GM18870 (cell line): Measurements from ENCODE around the gene PCBD2.
"Not testable (repeated sequence)": the region's sequence is repeated elsewhere in the genome, so short reads cannot be mapped to it uniquely, and the experiment has no call there.

Experiments used
- ATAC-seq: cut with Tn5 transposase; IDR thresholded peaks from one replicate; pipeline ENCODE4 v1.9.1; 2021; ENCODE audit warnings: moderate library complexity; ENCODE audit not compliant: unreplicated experiment

The PCBD2 gene

DNA sequence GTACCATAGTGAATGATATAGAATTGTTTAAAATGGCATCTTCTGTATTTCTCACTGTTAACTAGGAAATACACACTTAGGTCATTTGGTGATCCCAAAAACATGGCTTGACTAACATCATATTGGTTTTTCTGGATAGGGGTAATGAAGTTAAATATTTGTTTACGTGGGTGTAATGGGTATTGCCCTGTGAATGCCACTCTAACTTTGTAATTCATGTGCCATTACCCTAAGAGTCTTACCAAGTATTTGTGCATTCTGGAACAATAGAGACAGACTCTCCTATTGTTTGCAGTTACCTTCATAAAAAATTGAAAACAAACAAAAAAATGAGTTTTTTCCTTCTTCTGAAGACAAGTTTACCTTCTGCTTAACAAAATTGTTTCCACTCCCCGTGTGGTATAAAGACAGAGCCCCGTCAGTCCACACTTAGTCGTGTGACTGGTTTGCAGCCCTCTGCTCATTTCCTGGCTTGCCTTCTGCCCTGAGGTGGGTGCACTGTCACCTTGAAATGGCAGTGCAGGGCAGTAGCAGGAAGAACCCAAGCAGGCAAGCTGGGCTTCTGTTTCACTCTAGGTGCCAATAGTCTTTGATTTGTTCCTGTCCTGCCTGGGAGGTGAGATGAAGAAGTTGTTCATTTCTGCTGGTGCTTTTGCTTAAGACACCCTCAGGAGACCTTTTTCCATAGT, 53.1 kb downstream of the PCBD2 start:
- ATAC-seq = no peak

DNA sequence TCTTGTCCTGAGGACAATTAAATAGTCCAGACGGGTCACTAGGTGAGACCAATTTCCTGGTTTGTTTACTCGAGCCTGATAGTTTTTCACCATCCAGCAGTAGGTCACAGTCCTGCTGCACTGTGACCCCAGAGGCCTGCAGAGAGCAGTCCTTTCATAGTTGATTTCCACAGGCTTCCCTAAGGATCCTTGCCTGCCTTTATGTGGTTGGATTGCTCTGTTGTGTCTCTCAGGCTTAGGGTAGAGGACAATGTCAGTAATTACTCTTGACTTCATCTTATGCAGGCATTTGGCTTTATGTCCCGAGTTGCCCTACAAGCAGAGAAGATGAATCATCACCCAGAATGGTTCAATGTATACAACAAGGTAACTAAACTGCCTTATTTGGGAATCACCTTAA, 53.8 kb downstream of the PCBD2 start:
- no peak for ATAC-seq

DNA sequence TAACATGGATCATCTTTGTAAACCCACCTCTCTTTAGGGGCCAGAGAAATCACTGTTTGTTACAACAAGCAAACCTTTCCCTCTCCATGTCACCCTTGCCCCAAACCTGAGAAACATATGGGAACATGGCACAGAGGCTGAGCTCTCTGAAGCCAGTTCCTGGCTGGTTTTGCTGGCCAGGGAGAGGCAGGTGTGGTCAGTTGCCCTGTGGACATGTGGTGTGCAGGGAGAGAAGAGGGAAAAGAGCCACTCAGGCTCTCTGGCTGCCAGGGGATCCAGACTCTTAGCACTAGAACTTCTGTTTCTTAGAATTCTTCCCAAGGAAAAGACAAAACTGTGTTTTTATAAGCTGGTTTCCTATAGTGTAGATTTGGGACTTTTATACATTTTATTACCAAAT, 58.2 kb downstream of the PCBD2 start:
- no peak for ATAC-seq

DNA sequence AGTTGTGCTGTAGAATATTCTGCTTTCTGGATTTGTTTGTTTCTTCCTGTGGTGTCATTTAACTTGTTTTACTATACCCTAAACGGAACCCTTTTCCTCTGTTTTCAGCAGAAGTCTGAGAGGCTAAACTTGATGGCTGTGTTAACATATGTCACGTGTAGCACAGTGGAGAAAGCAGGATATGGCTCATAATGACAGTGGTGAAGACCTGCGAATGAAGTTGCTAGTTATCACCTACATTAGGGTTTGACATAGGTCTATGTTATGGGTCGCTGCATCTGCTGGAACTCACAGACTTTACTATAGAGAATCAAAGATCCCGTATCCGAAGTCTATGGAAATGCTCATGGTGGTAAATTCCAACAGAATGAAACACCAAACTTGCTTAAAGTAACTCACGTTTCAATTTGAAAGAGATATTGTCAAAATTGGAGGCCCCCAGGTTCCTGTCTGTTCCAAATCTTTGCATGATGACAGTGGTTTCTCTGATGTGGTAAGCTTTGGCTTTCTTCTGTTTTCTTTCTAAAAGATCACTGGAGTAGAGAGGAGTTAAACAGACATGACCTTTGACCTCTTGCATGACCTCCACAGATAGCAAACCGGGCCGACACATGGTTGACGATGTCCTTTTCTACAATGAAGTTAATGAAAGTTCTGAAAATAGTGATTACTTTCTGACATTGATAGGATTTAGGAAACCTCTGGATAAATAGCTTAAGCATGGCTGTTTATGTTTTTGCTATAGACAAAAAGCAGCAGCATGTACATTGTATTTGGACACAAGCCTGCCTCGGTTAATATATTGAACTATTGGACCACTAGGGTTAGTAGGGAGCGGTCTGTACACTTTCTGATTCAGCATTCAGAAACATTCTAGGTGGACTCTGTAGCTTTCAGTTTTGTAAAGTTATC, 59.7 kb downstream of the PCBD2 start:
- no peak for ATAC-seq

DNA sequence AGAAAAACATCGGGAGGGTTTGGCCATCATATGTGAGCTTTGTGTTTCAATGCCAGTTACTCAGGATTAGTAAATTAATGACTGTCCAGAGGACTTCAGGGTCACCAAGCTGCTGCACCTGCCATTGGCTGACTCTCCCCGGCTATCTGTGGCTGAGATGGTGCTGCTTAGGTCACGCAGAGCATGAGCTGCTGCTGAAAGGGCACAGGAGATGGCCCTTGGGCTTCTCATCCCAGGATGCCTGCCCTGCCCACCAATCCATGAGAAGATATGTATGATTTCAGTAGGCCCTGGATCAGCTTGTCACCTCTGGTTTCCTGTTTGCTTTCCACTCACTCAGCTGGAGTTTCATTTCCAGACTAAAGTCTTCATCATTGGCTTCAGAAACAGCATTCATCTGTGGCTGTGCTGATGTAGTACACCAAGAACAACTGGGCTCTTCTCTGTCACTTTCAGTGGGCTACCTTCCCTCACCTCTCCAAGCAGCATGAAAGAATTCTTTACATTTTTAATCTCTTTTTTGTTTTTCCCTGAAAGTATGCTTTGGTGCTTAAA, 60.4 kb downstream of the PCBD2 start:
- ATAC-seq = no peak

DNA sequence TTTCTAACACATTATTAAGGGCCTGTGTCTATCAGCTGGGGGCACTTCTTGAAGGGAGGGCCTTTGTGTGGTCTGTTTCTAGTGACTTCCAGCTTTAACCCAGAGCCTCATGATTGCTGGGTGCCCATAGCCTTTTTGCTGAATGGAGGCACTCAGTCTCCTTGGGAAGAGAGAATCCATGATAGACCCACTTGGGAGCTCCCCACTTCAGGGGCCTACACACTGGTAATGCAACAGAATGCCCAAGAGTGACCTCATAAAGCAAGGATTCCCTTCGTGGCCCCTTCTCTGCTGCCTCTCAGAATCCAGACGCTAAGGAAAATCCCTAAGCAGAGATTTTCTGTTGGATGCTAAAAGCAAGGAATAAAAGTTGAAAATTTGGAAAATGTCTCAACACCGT, 62.7 kb downstream of the PCBD2 start, which contains the start of gene CATSPER3:
Gene CATSPER3, plus strand, starts transcription at position 301 of the 400 bp plus-strand sequence. Its CDS starts 85 bp downstream, at position 386.
- ATAC-seq = no peak

DNA sequence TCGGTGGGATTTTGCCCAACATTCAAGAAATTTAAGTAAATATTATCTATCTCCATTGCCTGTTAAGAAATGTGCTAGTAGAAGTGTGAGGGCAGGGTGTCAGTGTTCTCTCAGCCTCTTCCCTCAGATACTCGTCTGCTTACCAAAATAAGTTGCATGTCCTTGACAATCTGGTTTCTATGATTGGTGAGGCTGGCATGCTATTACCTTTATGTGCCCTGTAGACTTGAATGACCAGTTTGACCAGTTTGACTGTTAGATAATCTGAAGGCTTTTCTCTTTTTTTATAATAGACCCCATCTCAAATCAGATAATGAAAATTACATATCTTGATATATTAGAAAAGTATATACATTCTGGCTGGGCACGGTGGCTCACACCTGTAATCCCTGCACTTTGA, 63.1 kb downstream of the PCBD2 start:
- ATAC-seq = no peak

DNA sequence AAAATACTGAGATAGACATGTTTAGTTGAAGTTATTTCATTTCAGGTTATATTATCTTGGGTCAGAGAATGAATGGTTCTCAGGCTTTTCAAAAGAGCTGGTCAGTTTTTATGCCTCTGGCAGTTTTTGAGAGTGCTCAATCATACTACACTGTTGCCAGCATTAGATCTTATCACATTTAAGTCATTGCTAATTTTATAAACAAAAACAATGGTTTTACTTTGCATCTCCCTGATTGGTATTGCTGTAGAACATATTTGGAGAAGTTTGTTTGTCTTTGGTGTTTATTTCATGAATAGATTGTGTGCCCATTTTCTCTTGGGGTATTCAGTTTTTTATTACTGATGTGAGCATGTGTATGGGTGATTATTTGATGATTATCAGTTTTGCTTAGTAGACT, 64.2 kb downstream of the PCBD2 start:
- ATAC-seq = no peak

DNA sequence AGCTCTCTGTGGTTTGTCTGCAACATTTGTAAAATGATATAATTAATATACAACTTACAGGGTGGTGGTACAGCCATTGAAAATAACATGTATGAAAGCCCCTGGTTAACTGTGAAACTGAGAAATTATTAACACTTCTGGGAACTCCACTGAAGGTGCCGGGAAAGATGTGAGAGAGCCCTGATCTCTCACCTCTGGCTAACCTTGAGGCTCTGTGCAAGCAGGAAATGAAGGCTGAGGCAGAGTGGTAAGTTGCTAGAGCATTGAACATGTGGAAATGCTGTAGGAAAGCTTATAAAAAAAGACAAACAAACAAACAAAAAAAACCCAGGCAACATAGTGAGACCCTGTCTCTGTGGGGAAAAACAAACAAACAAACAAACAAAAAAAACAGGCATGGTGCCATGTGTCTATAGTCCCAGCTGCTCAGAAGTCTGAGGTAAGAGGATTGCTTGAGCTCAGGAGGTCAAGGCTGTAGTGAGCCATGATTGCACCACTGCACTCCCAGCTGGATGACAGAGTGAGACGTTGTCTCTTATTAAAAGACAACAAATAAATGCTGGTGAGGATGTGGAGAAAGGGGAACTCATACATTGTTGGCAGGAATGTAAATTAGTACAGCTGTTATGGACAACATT, 70.3 kb downstream of the PCBD2 start:
- ATAC-seq = no peak

DNA sequence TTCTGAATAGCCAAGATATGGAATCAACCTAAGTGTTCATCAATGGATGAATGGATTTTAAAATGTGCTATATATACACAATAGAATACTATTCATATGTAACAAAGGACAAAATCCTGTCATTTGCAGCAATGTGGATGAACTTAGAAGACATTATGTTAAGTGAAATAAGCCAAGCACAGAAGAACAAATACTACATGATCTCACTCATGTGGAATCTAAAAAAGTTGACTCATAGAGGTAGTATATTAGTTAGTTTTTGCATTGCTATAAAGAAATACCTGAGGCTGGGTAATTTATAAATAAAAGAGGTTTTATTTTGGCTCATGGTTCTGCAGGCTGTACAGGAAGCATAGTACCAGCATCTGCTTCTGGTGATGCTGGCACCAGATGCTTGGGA, 70.9 kb downstream of the PCBD2 start:
- no peak for ATAC-seq

DNA sequence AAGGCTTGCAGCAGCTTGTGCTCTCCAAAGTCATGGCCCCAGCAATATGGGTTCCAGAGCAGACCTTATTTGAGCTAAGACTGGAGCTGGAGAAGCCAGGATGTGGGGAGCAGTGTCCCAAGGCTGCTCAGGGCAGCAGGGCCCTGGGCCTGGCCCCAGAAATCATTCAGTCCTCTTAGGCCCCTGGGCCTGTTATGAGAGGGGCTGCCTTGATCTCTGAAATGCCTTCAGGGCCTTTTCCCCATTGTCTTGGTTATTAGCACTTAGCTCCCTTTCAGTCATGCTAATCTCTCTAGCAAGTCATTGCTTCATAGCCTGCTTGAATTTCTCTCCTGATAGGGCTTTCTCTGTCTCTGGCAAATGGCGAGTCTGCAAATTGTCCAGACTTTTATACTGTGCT, 71.9 kb downstream of the PCBD2 start:
- no peak for ATAC-seq

DNA sequence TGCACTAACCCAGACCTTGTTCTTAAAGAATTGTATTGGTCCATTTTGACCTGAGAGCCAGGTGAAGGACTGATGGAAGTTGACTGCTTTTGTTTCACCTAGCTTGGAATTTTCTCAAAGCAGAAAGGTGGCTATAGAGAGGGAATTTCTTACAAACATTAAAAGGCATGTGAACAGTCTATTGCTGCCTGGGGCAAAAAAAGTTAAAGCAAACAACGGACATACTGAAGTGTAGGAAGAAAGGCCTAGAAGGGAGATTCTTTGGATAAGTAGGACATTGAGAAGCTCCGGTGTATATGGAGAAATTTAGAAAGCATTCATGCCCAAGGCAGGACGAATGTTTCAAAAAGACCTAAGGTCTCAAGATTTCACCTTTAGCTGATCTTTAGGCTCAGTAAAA, 74.5 kb downstream of the PCBD2 start:
- ATAC-seq = no peak

DNA sequence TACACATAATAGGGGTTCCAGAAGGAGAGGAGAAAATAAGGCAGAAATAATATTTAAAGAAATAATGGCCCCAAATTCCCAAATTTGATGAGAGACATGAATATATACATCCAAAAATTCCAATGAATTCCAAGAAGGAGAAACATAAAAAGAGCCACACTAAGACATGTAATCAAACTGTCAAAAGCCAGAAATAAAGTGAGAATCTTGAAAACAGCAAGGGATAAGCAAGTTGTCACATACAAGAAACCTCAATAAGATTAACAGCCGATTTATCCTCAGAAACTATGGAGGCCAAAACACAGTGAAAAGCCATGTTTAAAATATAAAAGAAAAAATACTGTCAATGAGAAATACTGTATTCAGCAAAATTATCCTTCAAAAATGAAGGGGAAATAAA, 77.3 kb downstream of the PCBD2 start:
- ATAC-seq = no peak

DNA sequence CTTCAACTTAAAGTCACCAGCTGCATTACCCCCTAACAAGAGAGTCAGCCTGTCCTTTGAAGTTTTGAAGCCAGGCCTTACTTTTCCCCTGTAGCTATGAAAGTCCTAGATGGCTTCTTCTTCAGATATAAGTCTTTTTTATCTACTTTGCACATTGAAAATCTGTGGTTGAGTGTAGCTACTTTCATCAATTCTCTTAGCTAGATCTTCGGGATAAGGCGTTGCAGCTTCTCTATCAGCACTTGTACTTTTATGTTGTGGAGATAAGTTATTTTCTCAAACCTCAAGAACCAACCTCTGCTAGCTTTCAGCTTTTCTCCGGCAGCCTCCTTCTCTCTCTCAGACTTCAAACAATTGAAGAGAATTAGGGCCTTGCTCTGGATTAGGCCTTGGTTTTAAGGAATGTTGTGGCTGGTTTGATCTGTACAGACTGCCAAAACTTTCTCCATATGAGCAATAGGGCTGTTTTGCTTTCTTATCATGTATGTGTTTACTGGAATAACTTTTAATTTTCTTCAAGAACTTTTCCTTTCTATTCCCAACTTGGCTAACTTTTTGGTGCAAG, 84.4 kb downstream of the PCBD2 start:
- no peak for ATAC-seq

DNA sequence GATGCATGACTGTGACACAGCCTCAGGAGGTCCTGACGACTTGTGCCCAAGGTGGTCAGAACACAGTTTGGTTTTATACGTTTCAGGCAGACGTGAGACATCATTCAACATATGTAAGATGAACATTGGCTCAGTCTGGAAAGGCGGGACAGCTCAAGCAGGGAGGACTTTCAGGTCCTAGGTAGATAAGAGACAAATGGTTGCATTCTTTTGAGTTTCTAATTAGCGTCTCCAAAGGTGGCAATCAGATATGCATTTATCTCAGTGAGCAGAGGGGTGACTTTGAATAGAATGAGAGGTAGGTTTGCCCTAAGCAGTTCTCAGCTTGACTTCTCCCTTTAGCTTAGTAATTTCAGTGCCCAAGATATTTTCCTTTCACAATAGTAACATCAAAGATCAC, 85.3 kb downstream of the PCBD2 start:
- ATAC-seq = not testable (repeated sequence)

DNA sequence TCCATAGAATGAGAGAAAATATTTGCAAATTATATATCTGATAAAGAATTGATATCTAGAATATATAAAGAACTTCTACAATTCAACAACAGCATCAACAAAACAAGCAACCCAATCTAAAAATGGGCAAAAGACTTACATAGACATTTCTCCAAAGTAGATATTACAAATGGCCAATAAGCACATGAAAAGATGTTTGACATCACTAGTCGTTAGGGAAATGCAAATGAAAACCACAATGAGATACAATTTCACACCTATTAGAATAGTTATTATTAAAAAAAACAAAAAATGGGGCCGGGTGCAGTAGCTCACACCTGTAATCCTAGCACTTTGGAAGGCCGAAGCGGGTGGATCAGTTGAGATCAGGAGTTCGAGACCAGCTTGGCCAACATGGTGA, 87.2 kb downstream of the PCBD2 start:
- ATAC-seq = no peak

DNA sequence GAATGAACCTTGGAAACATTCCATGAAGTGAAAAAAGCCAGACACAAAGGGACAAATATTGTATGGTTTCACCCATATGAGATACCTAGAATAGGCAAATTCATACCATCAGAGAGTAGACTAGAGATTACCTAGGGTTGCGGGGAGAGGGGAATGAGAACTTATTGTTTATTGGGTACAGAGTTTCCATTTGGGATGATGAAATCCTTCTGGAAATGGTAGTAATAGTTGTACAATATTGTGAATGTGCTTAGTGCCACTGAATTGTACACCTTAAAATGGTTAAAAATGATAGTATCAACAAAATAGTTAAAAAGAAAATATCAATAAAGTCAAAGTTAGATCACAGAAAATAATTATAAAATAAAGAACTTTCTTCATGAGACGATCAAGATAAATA, 88.2 kb downstream of the PCBD2 start:
- no peak for ATAC-seq

DNA sequence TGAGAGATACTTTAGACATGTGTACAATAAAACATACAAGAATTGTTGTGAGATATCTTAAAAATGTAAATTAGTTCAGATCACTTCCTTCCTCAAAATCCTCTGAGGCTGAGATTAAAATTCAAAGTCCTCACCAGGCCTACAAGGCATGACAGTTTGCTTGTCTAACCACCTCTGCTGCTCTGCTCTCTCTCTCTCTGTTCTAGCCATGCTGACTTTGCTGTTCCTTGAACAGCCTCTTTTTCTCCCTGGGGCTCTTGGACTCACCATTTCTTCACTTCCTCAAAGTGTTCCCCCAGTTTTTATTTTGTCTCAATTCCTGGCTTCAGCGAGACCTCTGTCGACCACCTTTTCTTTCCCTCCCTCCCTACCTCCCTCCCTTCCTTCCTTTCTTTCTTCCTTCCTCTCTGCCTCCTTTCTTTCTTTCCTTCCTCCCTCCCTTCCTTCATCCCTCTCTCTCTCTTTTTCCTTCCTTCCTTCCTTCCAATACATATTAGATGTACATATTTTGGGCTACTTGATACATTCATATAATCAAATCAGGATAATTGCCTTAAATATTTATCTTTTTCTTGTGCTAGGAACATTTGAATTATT, 89.7 kb downstream of the PCBD2 start:
- no peak for ATAC-seq

DNA sequence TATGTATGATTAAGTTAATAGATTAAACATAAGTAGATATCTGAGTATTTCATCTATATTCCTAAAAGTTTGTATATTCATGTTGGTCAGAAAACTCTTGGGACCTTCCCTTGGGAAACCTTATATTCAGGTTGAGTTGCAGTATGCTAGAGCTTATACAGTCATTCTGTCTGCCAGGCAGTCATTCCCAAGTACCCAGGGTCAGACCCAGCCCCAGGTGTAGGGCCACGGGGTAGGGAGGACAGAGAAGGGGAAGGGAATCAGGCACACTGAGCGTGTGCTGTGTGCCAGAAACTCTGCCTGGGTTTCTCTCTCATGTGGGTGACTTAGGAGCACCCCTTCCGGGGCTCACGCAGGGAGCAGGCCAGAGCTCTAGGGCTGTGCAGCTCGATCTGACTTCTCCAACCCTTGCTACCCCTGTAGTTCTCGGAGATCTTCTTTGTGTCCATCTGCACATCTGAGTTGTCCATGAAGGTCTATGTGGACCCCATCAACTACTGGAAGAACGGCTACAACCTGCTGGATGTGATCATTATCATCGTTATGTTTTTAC, 91.0 kb downstream of the PCBD2 start:
- ATAC-seq = no peak

DNA sequence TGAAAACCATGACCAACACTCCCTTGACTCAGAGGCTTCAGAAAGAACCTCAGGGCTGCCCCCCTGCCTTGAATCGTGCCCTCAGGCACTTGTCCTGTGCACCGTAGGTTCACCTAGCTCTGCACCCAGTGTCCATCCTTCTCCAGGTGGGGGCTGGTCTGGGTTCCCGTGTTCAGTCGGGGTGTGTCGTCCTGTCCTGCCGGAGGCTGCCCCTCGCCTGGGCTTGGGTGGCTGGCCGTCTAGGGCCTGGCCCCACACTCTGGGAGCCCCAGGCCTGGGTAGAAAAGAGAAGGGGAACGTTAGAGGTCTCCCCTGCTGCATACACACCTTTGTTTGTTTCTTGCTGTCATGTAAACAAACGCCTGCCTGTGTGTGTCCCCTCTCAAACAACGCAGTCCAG, 92.1 kb downstream of the PCBD2 start:
- no peak for ATAC-seq
